ENCODE results near the gene HACE1. TPM values are rescaled to one million over a fixed set of nuclear protein-coding genes. Genes with fewer than 3 reads are reported as not detected.
"Not testable (repeated sequence)": the region's sequence is repeated elsewhere in the genome, so short reads cannot be mapped to it uniquely, and the experiment has no call there.

The HACE1 gene
- total RNA-seq, 4 donors from 2014 or later, result 10.8 to 17.7 (median 11.6) TPM

DNA sequence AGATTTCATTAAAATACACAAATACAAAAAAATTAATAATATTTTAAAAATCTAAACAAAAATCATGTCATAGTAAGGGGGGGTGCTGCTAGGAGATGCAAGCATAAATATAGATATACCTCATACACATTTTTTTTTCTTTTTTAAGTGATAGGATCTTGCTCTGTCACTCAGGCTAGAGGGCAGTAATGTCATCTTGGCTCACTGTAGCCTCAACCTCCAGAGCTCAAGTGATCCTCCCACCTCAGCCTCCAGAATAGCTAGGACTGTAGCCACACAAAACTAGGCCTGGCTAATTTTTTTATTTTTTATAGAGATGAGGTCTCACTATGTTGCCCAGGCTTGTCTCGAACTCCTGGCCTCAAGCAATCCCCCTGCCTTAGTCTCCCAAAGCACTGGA is 90.8 kb downstream of the HACE1 start:
- 97 to 100% methylated on average over 1 of the region's 1 CpG for WGBS, 2 donors
- TF ChIP-seq, protein P1, sequence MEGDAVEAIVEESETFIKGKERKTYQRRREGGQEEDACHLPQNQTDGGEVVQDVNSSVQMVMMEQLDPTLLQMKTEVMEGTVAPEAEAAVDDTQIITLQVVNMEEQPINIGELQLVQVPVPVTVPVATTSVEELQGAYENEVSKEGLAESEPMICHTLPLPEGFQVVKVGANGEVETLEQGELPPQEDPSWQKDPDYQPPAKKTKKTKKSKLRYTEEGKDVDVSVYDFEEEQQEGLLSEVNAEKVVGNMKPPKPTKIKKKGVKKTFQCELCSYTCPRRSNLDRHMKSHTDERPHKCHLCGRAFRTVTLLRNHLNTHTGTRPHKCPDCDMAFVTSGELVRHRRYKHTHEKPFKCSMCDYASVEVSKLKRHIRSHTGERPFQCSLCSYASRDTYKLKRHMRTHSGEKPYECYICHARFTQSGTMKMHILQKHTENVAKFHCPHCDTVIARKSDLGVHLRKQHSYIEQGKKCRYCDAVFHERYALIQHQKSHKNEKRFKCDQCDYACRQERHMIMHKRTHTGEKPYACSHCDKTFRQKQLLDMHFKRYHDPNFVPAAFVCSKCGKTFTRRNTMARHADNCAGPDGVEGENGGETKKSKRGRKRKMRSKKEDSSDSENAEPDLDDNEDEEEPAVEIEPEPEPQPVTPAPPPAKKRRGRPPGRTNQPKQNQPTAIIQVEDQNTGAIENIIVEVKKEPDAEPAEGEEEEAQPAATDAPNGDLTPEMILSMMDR (IDR thresholded peaks at IDR 0.05), result no peak
- no peak for TF ChIP-seq POLR2A (IDR thresholded peaks at IDR 0.05)
- no peak overlapping the region for H3K4me3 ChIP-seq (ENCODE audit: low read depth, poor library complexity, severe bottlenecking)
- DNase-seq (ENCODE audit: low spot score in 2 of 2), result no peak
- intact Hi-C loops (cut with DNase I; ENCODE audit: low total_unique reads), result no loop called here

DNA sequence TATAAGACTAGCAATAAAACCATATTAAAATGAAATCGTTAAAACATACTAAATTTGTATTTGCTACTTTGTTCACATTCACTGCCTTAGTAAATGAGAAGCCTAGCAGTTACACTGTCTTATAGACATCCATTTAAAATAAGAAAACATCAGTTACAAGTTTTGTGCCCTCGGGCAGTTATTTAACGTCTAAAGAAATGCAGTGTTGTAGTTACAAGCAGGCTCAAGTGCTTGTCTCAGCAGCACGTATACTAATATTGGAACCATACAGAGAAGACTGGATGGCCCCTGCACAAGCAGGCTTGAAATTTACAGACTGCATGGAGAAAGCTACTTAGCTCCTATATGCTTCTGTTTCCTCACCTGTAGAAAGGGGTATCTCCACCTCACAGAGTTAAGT is 93.1 kb downstream of the HACE1 start:
- no peak for TF ChIP-seq POLR2A (IDR thresholded peaks at IDR 0.05)
- no peak overlapping the region for H3K4me3 ChIP-seq (ENCODE audit: low read depth, poor library complexity, severe bottlenecking)
- intact Hi-C loops (cut with DNase I; ENCODE audit: low total_unique reads), result no loop called here
- DNase-seq (ENCODE audit: low spot score in 2 of 2), result no peak
- WGBS, 2 donors, result 73 to 80% methylated on average over 4 of the region's 4 CpGs

DNA sequence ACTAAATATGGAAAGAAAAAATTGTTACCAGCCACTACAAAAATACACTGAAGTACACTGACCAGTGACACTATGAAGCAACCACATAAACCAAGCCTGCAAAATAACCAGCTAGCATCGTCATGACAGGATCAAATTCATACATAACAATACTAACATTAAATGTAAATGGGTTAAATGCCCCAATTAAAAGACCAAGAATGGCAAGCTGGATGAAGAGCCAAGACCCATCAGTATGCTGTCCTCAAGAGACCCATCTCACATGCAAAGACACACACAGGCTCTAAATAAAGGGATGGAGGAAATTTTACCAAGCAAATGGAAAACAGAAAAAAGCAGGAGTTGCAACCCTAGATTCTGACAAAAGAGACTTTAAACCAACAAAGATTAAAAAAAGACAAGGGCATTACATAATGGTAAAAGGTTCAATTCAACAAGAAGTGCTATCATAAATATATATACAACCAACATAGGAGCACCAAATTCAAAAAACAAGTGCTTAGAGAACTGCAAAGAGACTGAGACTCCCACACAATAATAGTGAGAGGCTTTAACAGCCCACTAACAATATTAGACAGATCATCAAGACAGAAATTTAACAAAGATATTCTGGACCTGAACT is 104.8 kb downstream of the HACE1 start:
- 100% methylated on average over 1 of the region's 1 CpG for WGBS, 2 donors
- TF ChIP-seq POLR2A (IDR thresholded peaks at IDR 0.05), result no peak
- TF ChIP-seq, protein P1 (IDR thresholded peaks at IDR 0.05), result no peak
- H3K4me3 ChIP-seq (ENCODE audit: low read depth, poor library complexity, severe bottlenecking), result no peak overlapping the region
- DNase-seq (ENCODE audit: low spot score in 2 of 2), result no peak
- intact Hi-C loops (cut with DNase I; ENCODE audit: low total_unique reads), result no loop called here

DNA sequence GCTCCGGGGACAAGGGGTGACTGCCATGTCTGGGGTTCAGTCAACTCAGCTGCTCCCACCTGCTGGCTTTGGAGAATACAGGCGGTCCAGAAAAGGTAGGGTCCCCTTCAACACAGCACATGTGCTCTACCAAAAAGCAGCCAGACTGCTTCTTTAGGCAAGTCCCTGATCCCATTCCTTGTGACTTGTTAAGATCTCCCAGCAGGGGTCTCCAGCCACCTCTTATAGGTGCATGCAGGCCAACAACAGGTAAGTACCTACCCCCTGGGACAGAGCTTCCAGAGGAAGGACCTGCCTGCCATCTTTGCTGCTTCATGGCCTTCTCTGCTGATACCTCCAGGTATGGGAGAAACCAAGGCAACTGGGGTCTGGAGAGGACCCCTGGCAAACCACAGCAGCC is 106.5 kb downstream of the HACE1 start:
- no peak for DNase-seq (ENCODE audit: low spot score in 2 of 2)
- no peak overlapping the region for H3K4me3 ChIP-seq (ENCODE audit: low read depth, poor library complexity, severe bottlenecking)
- no peak for TF ChIP-seq POLR2A (IDR thresholded peaks at IDR 0.05)
- TF ChIP-seq, protein P1 (IDR thresholded peaks at IDR 0.05), result no peak
- intact Hi-C loops (cut with DNase I; ENCODE audit: low total_unique reads), result no loop called here
- 95 to 100% methylated on average over 2 of the region's 2 CpGs for WGBS, 2 donors

DNA sequence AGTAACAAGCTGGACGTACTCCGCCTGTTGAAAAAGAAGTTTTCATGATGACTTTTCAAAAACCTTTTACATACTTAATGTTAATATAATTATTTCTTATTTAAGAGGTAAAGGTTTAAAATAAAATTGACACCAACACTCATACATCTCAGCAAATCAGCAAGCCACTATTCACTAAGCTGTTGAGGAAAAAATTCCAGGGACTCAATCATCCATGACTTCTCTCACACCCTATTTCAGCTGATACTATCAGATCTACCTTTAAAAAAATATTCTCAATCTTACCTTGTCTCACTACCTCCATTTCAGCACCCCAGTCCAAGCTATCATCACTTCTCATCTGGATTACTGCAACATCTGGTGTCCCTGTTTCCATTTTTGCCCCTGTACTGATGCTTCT is 109.3 kb downstream of the HACE1 start:
- no peak for DNase-seq (ENCODE audit: low spot score in 2 of 2)
- TF ChIP-seq, protein P1 (IDR thresholded peaks at IDR 0.05), result no peak
- no peak for TF ChIP-seq POLR2A (IDR thresholded peaks at IDR 0.05)
- no peak overlapping the region for H3K4me3 ChIP-seq (ENCODE audit: low read depth, poor library complexity, severe bottlenecking)
- intact Hi-C loops (cut with DNase I; ENCODE audit: low total_unique reads), result no loop called here
- WGBS, 2 donors, result 95 to 98% methylated on average over 2 of the region's 2 CpGs

DNA sequence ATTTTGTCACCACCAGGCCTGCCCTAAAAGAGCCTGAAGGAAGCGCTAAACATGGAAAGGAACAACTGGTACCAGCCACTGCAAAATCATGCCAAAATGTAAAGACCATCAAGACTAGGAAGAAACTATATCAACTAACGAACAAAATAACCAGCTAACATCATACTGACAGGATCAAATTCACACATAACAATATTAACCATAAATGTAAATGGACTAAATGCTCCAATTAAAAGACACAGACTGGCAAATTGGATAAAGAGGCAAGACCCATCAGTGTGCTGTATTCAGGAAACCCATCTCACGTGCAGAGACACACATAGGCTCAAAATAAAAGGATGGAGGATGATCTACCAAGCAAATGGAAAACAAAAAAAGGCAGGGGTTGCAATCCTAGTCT is 120.6 kb downstream of the HACE1 start:
- WGBS, 2 donors, result 97 to 99% methylated on average over 3 of the region's 3 CpGs
- DNase-seq (ENCODE audit: low spot score in 2 of 2); intact Hi-C loops (cut with DNase I; ENCODE audit: low total_unique reads); H3K4me3 ChIP-seq (ENCODE audit: low read depth, poor library complexity, severe bottlenecking): not testable (repeated sequence)

DNA sequence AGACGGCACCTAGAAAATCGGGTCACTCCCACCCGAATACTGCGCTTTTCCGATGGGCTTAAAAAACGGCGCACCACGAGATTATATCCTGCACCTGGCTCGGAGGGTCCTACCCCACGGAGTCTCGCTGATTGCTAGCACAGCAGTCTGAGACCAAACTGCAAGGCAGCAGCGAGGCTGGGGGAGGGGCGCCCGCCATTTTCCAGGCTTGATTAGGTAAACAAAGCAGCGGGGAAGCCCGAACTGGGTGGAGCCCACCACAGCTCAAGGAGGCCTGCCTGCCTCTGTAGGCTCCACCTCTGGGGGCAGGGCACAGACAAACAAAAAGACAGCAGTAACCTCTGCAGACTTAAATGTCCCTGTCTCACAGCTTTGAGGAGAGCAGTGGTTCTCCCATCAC is 122.2 kb downstream of the HACE1 start:
- DNase-seq (ENCODE audit: low spot score in 2 of 2); H3K4me3 ChIP-seq (ENCODE audit: low read depth, poor library complexity, severe bottlenecking); intact Hi-C loops (cut with DNase I; ENCODE audit: low total_unique reads): not testable (repeated sequence)
- 93 to 99% methylated on average over 14 to 16 of the region's 16 CpGs for WGBS, 2 donors
